Breast epithelium (tissue), 4 donors: ENCODE results near the gene CYP39A1. TPM values are rescaled to one million over a fixed set of nuclear protein-coding genes. Genes with fewer than 3 reads are reported as not detected.

Source experiments
- DNase-seq, 2 donors: peaks; one replicate each; pipeline ENCODE4 v3.0.0-alpha.2; 2019; ENCODE audit warnings: low spot score in 2 of 2
- H3K27ac ChIP-seq, 2 donors: fragments of 200-600 bp; sonication (generic) in 1 of 2; one replicate each; pipeline ENCODE4 v1.5.1; 2016 to 2019; ENCODE audit warnings: mild to moderate bottlenecking in 1 of 2
- H3K27me3 ChIP-seq, 2 donors: fragments of 200-600 bp; sonication (generic) in 1 of 2; one replicate each; pipeline versions ENCODE4 v1.5.1 to v1.6.0; 2017 to 2019; ENCODE audit warnings: control low read depth in 1 of 2, mild to moderate bottlenecking in 1 of 2
- H3K36me3 ChIP-seq: fragments of 200-600 bp; one replicate; pipeline ENCODE4 v1.5.1; 2019
- H3K4me1 ChIP-seq, 2 donors: fragments of 200-600 bp; sonication (generic); one replicate each; pipeline ENCODE4 v1.5.1; 2016 to 2019; ENCODE audit warnings: control low read depth in 1 of 2
- H3K4me3 ChIP-seq, 3 donors: fragments of 200-600 bp; sonication (generic); 1 replicate in 2 of 3; 2 replicates in 1 of 3; pipeline ENCODE4 v1.5.1; 2016 to 2019; ENCODE audit warnings: mild to moderate bottlenecking in 3 of 3, moderate library complexity in 2 of 3
- H3K9me3 ChIP-seq, 2 donors: fragments of 200-600 bp; sonication (generic) in 1 of 2; one replicate each; pipeline ENCODE4 v1.5.1; 2016 to 2019; ENCODE audit warnings: control low read depth in 1 of 2
- CTCF ChIP-seq, 3 donors: fragments of 450-650 bp; IDR thresholded peaks; one replicate each; pipeline ENCODE4 v1.5.1; 2016 to 2017; ENCODE audit warnings: antibody characterized with exemption in 3 of 3, mild to moderate bottlenecking in 3 of 3, moderate library complexity in 3 of 3
- POLR2A ChIP-seq: fragments of 450-650 bp; IDR thresholded peaks from one replicate; pipeline ENCODE4 v1.6.1; 2016; ENCODE audit warnings: antibody characterized with exemption, mild to moderate bottlenecking, moderate library complexity
- POLR2AphosphoS5 ChIP-seq, 3 donors: sonication (generic); formaldehyde crosslinking; IDR thresholded peaks; one replicate each; pipeline ENCODE4 v1.6.1; 2017; ENCODE audit warnings: antibody characterized with exemption in 3 of 3
- intact Hi-C: fragments of 100-400 bp; cut with DNase I; formaldehyde crosslinking; loops from one replicate; pipeline ENCODE4 v1.15.1; 2023; ENCODE audit warnings: low total_unique reads
- total RNA-seq, 3 donors: library from RNA; depleted of rRNA; stranded (reverse); fragments of >200 nt; gene quantifications; one replicate each; pipeline ENCODE4 v1.1.0, GENCODE V29; 2016

Gene CYP39A1
- total RNA-seq, 3 donors from 2014 or later: 1.6 to 12.3 (median 6.9) TPM

DNA sequence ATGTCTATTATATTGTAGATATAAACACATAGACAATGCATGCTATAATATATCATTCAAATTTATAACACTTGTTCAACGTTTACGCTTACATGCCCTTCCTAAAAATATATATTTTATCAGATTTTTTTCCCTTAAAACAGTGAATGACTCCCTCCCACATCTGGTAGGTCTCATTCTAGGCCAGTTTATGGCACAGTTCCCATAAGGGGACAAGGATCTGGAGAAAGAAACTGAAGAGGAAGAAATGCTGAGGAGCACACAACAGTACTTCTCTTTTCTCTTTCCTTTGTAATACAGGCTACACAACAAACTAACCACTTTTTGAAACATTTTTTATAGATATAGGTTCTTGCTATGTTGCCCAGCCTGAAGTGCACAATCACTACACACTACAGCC is 112.8 kb downstream of the CYP39A1 start:
- no peaks in the 10 kb centered on the region for H3K27me3 ChIP-seq
- TF ChIP-seq POLR2AphosphoS5 (IDR thresholded peaks at IDR 0.05) (no peak), CTCF (IDR thresholded peaks at IDR 0.05) (no peak), POLR2A (no peak)
- H3K27ac ChIP-seq: no peak overlapping the region
- no peaks in the 10 kb centered on the region for H3K4me1 ChIP-seq
- no peak for DNase-seq
- intact Hi-C loops: no loop called here
- H3K36me3 ChIP-seq: no peaks in the 10 kb centered on the region
- H3K9me3 ChIP-seq: peaks cover 0 to 3% of the 10 kb centered on the region in 2 donors
- no peak overlapping the region for H3K4me3 ChIP-seq

- H3K27ac ChIP-seq: no peak overlapping the region
- TF ChIP-seq POLR2A (no peak), CTCF (IDR thresholded peaks at IDR 0.05) (no peak), POLR2AphosphoS5 (IDR thresholded peaks at IDR 0.05) (no peak)
- intact Hi-C loops: no loop called here
- no peaks in the 10 kb centered on the region for H3K4me1 ChIP-seq
- H3K4me3 ChIP-seq: no peak overlapping the region
- DNase-seq: no peak
- no peaks in the 10 kb centered on the region for H3K36me3 ChIP-seq
- H3K27me3 ChIP-seq: no peaks in the 10 kb centered on the region
- no peaks in the 10 kb centered on the region for H3K9me3 ChIP-seq
Observed at GRCh38 chr6:46538800-46539480, 113.7 kb downstream of the CYP39A1 start.

GRCh38 chr6:46530896-46531295 is 121.7 kb downstream of the CYP39A1 start:
- no peak overlapping the region for H3K27ac ChIP-seq
- TF ChIP-seq CTCF (IDR thresholded peaks at IDR 0.05) (no peak), POLR2A (no peak), POLR2AphosphoS5 (IDR thresholded peaks at IDR 0.05) (no peak)
- intact Hi-C loops: no loop called here

DNA sequence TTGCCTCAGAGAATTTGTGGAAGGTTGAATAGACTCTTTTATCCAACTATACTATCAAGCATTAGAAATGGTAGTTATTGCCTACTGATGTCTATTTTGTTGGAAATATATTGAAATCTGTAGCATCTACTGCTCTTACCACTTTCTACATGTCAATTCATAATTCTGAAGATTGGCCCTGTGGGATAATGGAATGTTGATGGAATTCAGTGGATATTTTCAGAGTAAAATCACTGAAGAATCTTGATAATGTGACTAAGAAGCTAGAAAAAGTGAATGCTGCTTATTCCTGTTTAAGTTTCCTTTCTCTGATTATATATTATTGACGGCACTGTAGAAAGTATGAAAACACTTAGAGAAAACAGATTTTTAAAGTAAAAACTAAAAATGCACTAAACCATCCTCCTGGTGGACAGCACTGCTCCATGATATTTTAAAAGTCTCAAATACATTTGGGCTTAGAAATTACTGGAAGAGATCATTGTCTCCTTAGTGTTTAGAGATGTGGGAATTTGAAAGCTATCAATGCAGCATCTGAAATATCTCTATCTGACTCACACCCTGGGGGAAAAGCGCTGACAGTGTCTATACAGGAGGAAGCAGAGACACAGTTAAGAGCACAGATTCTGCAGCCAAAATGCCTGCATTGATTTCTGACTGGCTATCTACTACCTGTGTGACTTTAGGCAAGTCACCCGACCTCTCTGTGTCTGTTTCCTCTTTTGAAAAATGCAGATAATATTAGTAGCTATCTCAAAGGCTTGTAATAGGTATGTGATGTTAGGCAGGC is 123.5 kb downstream of the CYP39A1 start:
- intact Hi-C loops: no loop called here
- no peak for DNase-seq
- H3K27ac ChIP-seq: no peak overlapping the region

More at GRCh38 chr6:46530896-46531295, 121.7 kb downstream of the CYP39A1 start:
- H3K4me3 ChIP-seq: no peak overlapping the region
- no peaks in the 10 kb centered on the region for H3K36me3 ChIP-seq
- no peaks in the 10 kb centered on the region for H3K27me3 ChIP-seq
- no peak for DNase-seq
- H3K9me3 ChIP-seq: no peaks in the 10 kb centered on the region
- H3K4me1 ChIP-seq: peaks cover 0 to 4% of the 10 kb centered on the region in 2 donors

More for the DNA sequence above, 123.5 kb downstream of the CYP39A1 start:
- no peaks in the 10 kb centered on the region for H3K36me3 ChIP-seq
- no peaks in the 10 kb centered on the region for H3K27me3 ChIP-seq
- H3K4me1 ChIP-seq: peaks cover 0 to 4% of the 10 kb centered on the region in 2 donors
- H3K9me3 ChIP-seq: no peaks in the 10 kb centered on the region
- TF ChIP-seq POLR2A: no peak
- TF ChIP-seq CTCF (IDR thresholded peaks at IDR 0.05): no peak
- no peak for TF ChIP-seq POLR2AphosphoS5 (IDR thresholded peaks at IDR 0.05)
- H3K4me3 ChIP-seq: no peak overlapping the region
